ENCODE measurements around the gene AHRR.

AHRR gene

GRCh38 chr5:318931-319601 lies 2.4 kb upstream of the AHRR start:
- DNase-seq (ENCODE audit: low read depth in 1 of 2, low spot score in 1 of 2): no peak

- no peak for DNase-seq (ENCODE audit: low read depth in 1 of 2, low spot score in 1 of 2)
Observed at GRCh38 chr5:320524-321229, 837 bp upstream of the AHRR start.

- no peak for DNase-seq (ENCODE audit: low read depth in 1 of 2, low spot score in 1 of 2)
Observed at GRCh38 chr5:321726-322251, 275 bp downstream of the AHRR start.

GRCh38 chr5:322281-322941 lies 897 bp downstream of the AHRR start:
- no peak for DNase-seq (ENCODE audit: low read depth in 1 of 2, low spot score in 1 of 2)

- DNase-seq (ENCODE audit: low read depth in 1 of 2, low spot score in 1 of 2): no peak
Observed at GRCh38 chr5:322942-323879, 1.7 kb downstream of the AHRR start.

- DNase-seq (ENCODE audit: low read depth in 1 of 2, low spot score in 1 of 2): no peak
Observed at GRCh38 chr5:324736-325612, 3.5 kb downstream of the AHRR start.

- DNase-seq (ENCODE audit: low read depth in 1 of 2, low spot score in 1 of 2): no peak
Observed at GRCh38 chr5:326109-326508, 4.6 kb downstream of the AHRR start.

- no peak for DNase-seq (ENCODE audit: low read depth in 1 of 2, low spot score in 1 of 2)
Observed at GRCh38 chr5:329121-329735, 7.7 kb downstream of the AHRR start.

- DNase-seq (ENCODE audit: low read depth in 1 of 2, low spot score in 1 of 2): no peak
Observed at GRCh38 chr5:329768-330167, 8.3 kb downstream of the AHRR start.

- no peak for DNase-seq (ENCODE audit: low read depth in 1 of 2, low spot score in 1 of 2)
Observed at GRCh38 chr5:332843-333242, 11.3 kb downstream of the AHRR start.

GRCh38 chr5:333945-334344 lies 12.4 kb downstream of the AHRR start:
- DNase-seq (ENCODE audit: low read depth in 1 of 2, low spot score in 1 of 2): no peak

- DNase-seq (ENCODE audit: low read depth in 1 of 2, low spot score in 1 of 2): no peak
Observed at GRCh38 chr5:334903-335739, 13.6 kb downstream of the AHRR start.

- no peak for DNase-seq (ENCODE audit: low read depth in 1 of 2, low spot score in 1 of 2)
Observed at GRCh38 chr5:335740-336038, 14.2 kb downstream of the AHRR start.

GRCh38 chr5:337563-338130 lies 16.1 kb downstream of the AHRR start:
- DNase-seq (ENCODE audit: low read depth in 1 of 2, low spot score in 1 of 2): no peak

- DNase-seq (ENCODE audit: low read depth in 1 of 2, low spot score in 1 of 2): no peak
Observed at GRCh38 chr5:342501-343460, 21.3 kb downstream of the AHRR start.

GRCh38 chr5:343461-344401 lies 22.2 kb downstream of the AHRR start:
- DNase-seq (ENCODE audit: low read depth in 1 of 2, low spot score in 1 of 2): no peak
